Measurements from ENCODE around the gene SELENOV. TPM values are rescaled to one million over a fixed set of nuclear protein-coding genes. Genes with fewer than 3 reads are reported as not detected.

Gene SELENOV
- total RNA-seq, 1 donor from 2014 or later: not detected

GRCh38 chr19:39483141-39483540, 31.8 kb upstream of the SELENOV start:
- intact Hi-C loops (cut with micrococcal nuclease): no loop called here
- no peak overlapping the region for H3K4me3 ChIP-seq
- peaks cover 50% of the 10 kb centered on the region for H3K36me3 ChIP-seq
- TF ChIP-seq CTCF (IDR thresholded peaks at IDR 0.05; ENCODE audit: borderline replicate concordance): no peak
- H3K27ac ChIP-seq (replicated peaks): no peak overlapping the region
- no peak for DNase-seq
- peaks cover 23% of the 10 kb centered on the region for H3K4me1 ChIP-seq
- no peaks in the 10 kb centered on the region for H3K9me3 ChIP-seq (replicated peaks)
- no peaks in the 10 kb centered on the region for H3K27me3 ChIP-seq (ENCODE audit: low read depth)

GRCh38 chr19:39489756-39490155, 25.2 kb upstream of the SELENOV start:
- intact Hi-C loops (cut with micrococcal nuclease): no loop called here
- Histone ChIP-seq H3K4me1 (no peaks in the 10 kb centered on the region), H3K36me3 (peaks cover 69% of the 10 kb centered on the region), H3K4me3 (no peak overlapping the region), H3K27ac (replicated peaks) (no peak overlapping the region), H3K27me3 (ENCODE audit: low read depth) (no peaks in the 10 kb centered on the region), H3K9me3 (replicated peaks) (no peaks in the 10 kb centered on the region)
- DNase-seq: no peak
- TF ChIP-seq CTCF (IDR thresholded peaks at IDR 0.05; ENCODE audit: borderline replicate concordance): no peak

GRCh38 chr19:39492225-39492624, 22.7 kb upstream of the SELENOV start:
- no peaks in the 10 kb centered on the region for H3K4me1 ChIP-seq
- intact Hi-C loops (cut with micrococcal nuclease): no loop called here
- no peak overlapping the region for H3K4me3 ChIP-seq
- peaks cover 44% of the 10 kb centered on the region for H3K36me3 ChIP-seq
- no peak overlapping the region for H3K27ac ChIP-seq (replicated peaks)
- peaks cover 21% of the 10 kb centered on the region for H3K27me3 ChIP-seq (ENCODE audit: low read depth)
- H3K9me3 ChIP-seq (replicated peaks): no peaks in the 10 kb centered on the region
- no peak for DNase-seq
- no peak for TF ChIP-seq CTCF (IDR thresholded peaks at IDR 0.05; ENCODE audit: borderline replicate concordance)

- DNase-seq: no peak
- intact Hi-C loops (cut with micrococcal nuclease): no loop called here
- Histone ChIP-seq H3K9me3 (replicated peaks) (no peaks in the 10 kb centered on the region), H3K4me3 (no peak overlapping the region), H3K4me1 (peaks cover 3% of the 10 kb centered on the region), H3K27me3 (ENCODE audit: low read depth) (peaks cover 27% of the 10 kb centered on the region), H3K27ac (replicated peaks) (no peak overlapping the region), H3K36me3 (peaks cover 39% of the 10 kb centered on the region)
- no peak for TF ChIP-seq CTCF (IDR thresholded peaks at IDR 0.05; ENCODE audit: borderline replicate concordance)
Observed at GRCh38 chr19:39492788-39493187, 22.2 kb upstream of the SELENOV start.

- TF ChIP-seq CTCF (IDR thresholded peaks at IDR 0.05; ENCODE audit: borderline replicate concordance): no peak
- no peaks in the 10 kb centered on the region for H3K9me3 ChIP-seq (replicated peaks)
- peaks cover 20% of the 10 kb centered on the region for H3K36me3 ChIP-seq
- H3K27ac ChIP-seq (replicated peaks): no peak overlapping the region
- H3K27me3 ChIP-seq (ENCODE audit: low read depth): peaks cover 45% of the 10 kb centered on the region
- peaks cover 19% of the 10 kb centered on the region for H3K4me1 ChIP-seq
- DNase-seq: no peak
- intact Hi-C loops (cut with micrococcal nuclease): no loop called here
- H3K4me3 ChIP-seq: no peak overlapping the region
Observed at GRCh38 chr19:39494661-39495060, 20.3 kb upstream of the SELENOV start.

GRCh38 chr19:39496063-39496462, 18.9 kb upstream of the SELENOV start:
- Histone ChIP-seq H3K9me3 (replicated peaks) (no peaks in the 10 kb centered on the region), H3K27ac (replicated peaks) (no peak overlapping the region), H3K4me3 (no peak overlapping the region), H3K36me3 (peaks cover 6% of the 10 kb centered on the region), H3K4me1 (peaks cover 19% of the 10 kb centered on the region), H3K27me3 (ENCODE audit: low read depth) (peaks cover 59% of the 10 kb centered on the region)
- DNase-seq: no peak
- no peak for TF ChIP-seq CTCF (IDR thresholded peaks at IDR 0.05; ENCODE audit: borderline replicate concordance)
- intact Hi-C loops (cut with micrococcal nuclease): no loop called here

Data from left ventricle myocardium inferior (tissue), 1 donor.